GM10847 (cell line): ENCODE results near the gene NEB.

ENCODE experiments used
- POLR2A ChIP-seq: IDR thresholded peaks from 2 replicates; pipeline ENCODE4 v1.6.1; 2011; ENCODE audit not compliant: insufficient read length; ENCODE audit errors: extremely low read depth

NEB gene

GRCh38 chr2:151490276-151490675 lies 244.0 kb downstream of the NEB start:
- no peak for TF ChIP-seq POLR2A

- no peak for TF ChIP-seq POLR2A
Observed at GRCh38 chr2:151486053-151486452, 248.2 kb downstream of the NEB start.

- no peak for TF ChIP-seq POLR2A
Observed at GRCh38 chr2:151484100-151484499, 250.2 kb downstream of the NEB start.

- no peak for TF ChIP-seq POLR2A
Observed at GRCh38 chr2:151483546-151483945, 250.7 kb downstream of the NEB start.

- no peak for TF ChIP-seq POLR2A
Observed at GRCh38 chr2:151482171-151482725, 252.0 kb downstream of the NEB start.

- no peak for TF ChIP-seq POLR2A
Observed at GRCh38 chr2:151481744-151482143, 252.5 kb downstream of the NEB start.

GRCh38 chr2:151478011-151478410 lies 256.3 kb downstream of the NEB start:
- TF ChIP-seq POLR2A: no peak

- TF ChIP-seq POLR2A: no peak
Observed at GRCh38 chr2:151476287-151476686, 258.0 kb downstream of the NEB start.

GRCh38 chr2:151475071-151475470 lies 259.2 kb downstream of the NEB start:
- TF ChIP-seq POLR2A: no peak

GRCh38 chr2:151472966-151473365 lies 261.3 kb downstream of the NEB start:
- TF ChIP-seq POLR2A: no peak

GRCh38 chr2:151470556-151470955 lies 263.7 kb downstream of the NEB start:
- no peak for TF ChIP-seq POLR2A

GRCh38 chr2:151465771-151466170 lies 268.5 kb downstream of the NEB start:
- TF ChIP-seq POLR2A: no peak

- no peak for TF ChIP-seq POLR2A
Observed at GRCh38 chr2:151459358-151459757, 274.9 kb downstream of the NEB start.

GRCh38 chr2:151439127-151439526 lies 295.1 kb downstream of the NEB start:
- no peak for TF ChIP-seq POLR2A

- no peak for TF ChIP-seq POLR2A
Observed at GRCh38 chr2:151438506-151438905, 295.8 kb downstream of the NEB start.

- no peak for TF ChIP-seq POLR2A
Observed at GRCh38 chr2:151437630-151438029, 296.6 kb downstream of the NEB start.
